HCT116 (cell line): ENCODE data around the gene FEV. TPM values are rescaled to one million over a fixed set of nuclear protein-coding genes. Genes with fewer than 3 reads are reported as not detected.
A peak's percentile ranks its signal among the peaks of the same experiment; 100 is the strongest.

Experiments
- ATAC-seq: fragments of 200-7000 bp; cut with Tn5 transposase; 2 replicates; pipeline ENCODE4 v1.9.1; 2020; ENCODE audit warnings: mild to moderate bottlenecking, moderate library complexity
- BruUV-seq: library from RNA; stranded (reverse); fragments of 400-500 nt; replicated peaks from 2 replicates; lab custom pipeline; 2021; lab: Mats Ljungman, UMichigan
- CTCF ChIA-PET: fragments of 300-600 bp; sonication (Branson Sonifier 250); formaldehyde crosslinking; loops from one replicate; lab custom pipeline; 2021; ENCODE audit warnings: antibody characterized with exemption; lab: Charles Lee
- POLR2A ChIA-PET: fragments of 300-600, 350-600 bp; sonication (Branson Sonifier 250); formaldehyde crosslinking; loops from one replicate; lab custom pipeline; 2021; ENCODE audit warnings: antibody characterized with exemption; lab: Charles Lee
- RAD21 ChIA-PET, 2 experiments: fragments of 300-600 bp; sonication (Branson Sonifier 250); formaldehyde crosslinking; loops; one replicate each; lab custom pipeline; 2023; ENCODE audit warnings: low total read pairs in 2 of 2; ENCODE audit not compliant: uncharacterized antibody in 2 of 2, unreplicated experiment in 2 of 2, low non-redundant PET in 1 of 2; lab: Charles Lee
- DNase-seq: peaks from one replicate; pipeline ENCODE4 v3.0.0-alpha.2; 2010; ENCODE audit warnings: low read depth, low spot score
- H2AFZ ChIP-seq: fragments of 200-600 bp; shearing (Covaris generic), sonication (generic); 2 replicates; pipeline ENCODE4 v1.6.1; 2017; ENCODE audit warnings: low read depth, mixed run types, mixed read lengths, antibody characterized with exemption, low read length; ENCODE audit not compliant: poor library complexity, severe bottlenecking
- H3K27ac ChIP-seq: 2 replicates; pipeline ENCODE4 v1.5.1; 2012; ENCODE audit warnings: low read depth, low read length
- H3K27me3 ChIP-seq: fragments of 200-600 bp; sonication (generic); 2 replicates; pipeline ENCODE4 v1.6.1; 2016; ENCODE audit warnings: mixed run types, low read length, mixed read lengths; ENCODE audit not compliant: insufficient read depth
- H3K36me3 ChIP-seq, 2 experiments: fragments of 200-500 bp in 1 of 2; fragments of 200-600 bp in 1 of 2; sonication (Bioruptor generic) in 1 of 2; sonication (generic) in 1 of 2; 2 replicates each; pipeline versions ENCODE4 v1.5.1 to v1.6.1; 2014 to 2016; ENCODE audit warnings: low read length in 2 of 2, inconsistent platforms in 1 of 2, mixed read lengths in 1 of 2, mixed run types in 1 of 2; ENCODE audit not compliant: insufficient read depth in 2 of 2, control insufficient read depth in 1 of 2
- H3K4me1 ChIP-seq, 2 experiments: fragments of 200-600 bp in 1 of 2; sonication (generic) in 1 of 2; 2 replicates each; pipeline versions ENCODE4 v1.5.1 to v1.6.1; 2012 to 2017; ENCODE audit warnings: low read length in 2 of 2, inconsistent platforms in 1 of 2, mild to moderate bottlenecking in 1 of 2, mixed read lengths in 1 of 2, mixed run types in 1 of 2, moderate library complexity in 1 of 2; ENCODE audit not compliant: insufficient read depth in 2 of 2, control insufficient read depth in 1 of 2
- H3K4me2 ChIP-seq: fragments of 200-600 bp; sonication (generic); 2 replicates; pipeline ENCODE4 v1.6.1; 2017; ENCODE audit warnings: mixed run types, low read length, mixed read lengths
- H3K4me3 ChIP-seq, 2 experiments: fragments of 200-600 bp in 1 of 2; sonication (generic) in 1 of 2; replicated peaks in 1 of 2; 2 replicates each; pipeline ENCODE4 v1.5.1; 2011 to 2016; ENCODE audit warnings: low read length in 2 of 2, control low read depth in 1 of 2, low read depth in 1 of 2, mild to moderate bottlenecking in 1 of 2, mixed read lengths in 1 of 2, mixed run types in 1 of 2
- H3K79me2 ChIP-seq: fragments of 200-600 bp; sonication (generic); 2 replicates; pipeline ENCODE4 v1.6.1; 2017; ENCODE audit warnings: mild to moderate bottlenecking, mixed run types, low read length, moderate library complexity, mixed read lengths; ENCODE audit not compliant: insufficient read depth
- H3K9ac ChIP-seq: fragments of 200-600 bp; sonication (generic); 2 replicates; pipeline ENCODE4 v1.6.1; 2016; ENCODE audit warnings: low read length, mixed read lengths
- H3K9me2 ChIP-seq: fragments of 200-600 bp; sonication (generic), shearing (Covaris generic); 2 replicates; pipeline ENCODE4 v1.6.1; 2017; ENCODE audit warnings: mixed run types, mild to moderate bottlenecking, moderate library complexity; ENCODE audit not compliant: insufficient read depth
- H3K9me3 ChIP-seq, 2 experiments: fragments of 200-500 bp in 1 of 2; fragments of 200-600 bp in 1 of 2; sonication (Bioruptor generic) in 1 of 2; sonication (generic) in 1 of 2; 2 replicates each; pipeline ENCODE4 v1.6.1; 2014 to 2017; ENCODE audit warnings: low read length in 2 of 2, mixed read lengths in 2 of 2, inconsistent platforms in 1 of 2, low read depth in 1 of 2, mild to moderate bottlenecking in 1 of 2, mixed run types in 1 of 2, moderate library complexity in 1 of 2; ENCODE audit not compliant: control insufficient read depth in 1 of 2, insufficient read depth in 1 of 2
- H4K20me1 ChIP-seq: fragments of 200-600 bp; sonication (generic), shearing (Covaris generic); 2 replicates; pipeline ENCODE4 v1.6.1; 2017; ENCODE audit warnings: mixed run types, mild to moderate bottlenecking, moderate library complexity; ENCODE audit not compliant: insufficient read depth
- ATF3 ChIP-seq: IDR thresholded peaks from 2 replicates; pipeline ENCODE4 v1.6.1; 2012
- CTCF ChIP-seq, 3 experiments: fragments of 200-600 bp in 1 of 3; sonication (generic) in 1 of 3; IDR thresholded peaks in 2 of 3; conservative IDR thresholded peaks in 1 of 3; 2 replicates each; pipeline ENCODE4 v1.5.1; 2012 to 2017; ENCODE audit warnings: low read depth in 2 of 3, low read length in 2 of 3, antibody characterized with exemption in 1 of 3, borderline replicate concordance in 1 of 3, control low read depth in 1 of 3, mild to moderate bottlenecking in 1 of 3, mixed read lengths in 1 of 3, mixed run types in 1 of 3, moderate library complexity in 1 of 3; ENCODE audit not compliant: insufficient read depth in 1 of 3
- POLR2A ChIP-seq: IDR thresholded peaks from 2 replicates; pipeline ENCODE4 v1.7.0; 2011; ENCODE audit warnings: borderline replicate concordance; ENCODE audit not compliant: insufficient read depth, insufficient read length; ENCODE audit errors: extremely low read depth
- ZNF274 ChIP-seq: fragments of 200-500 bp; sonication (Bioruptor generic); IDR thresholded peaks from 2 replicates; pipeline ENCODE4 v1.6.1; 2014; ENCODE audit warnings: mild to moderate bottlenecking, low read depth, low read length, inconsistent platforms
- intact Hi-C: fragments of 100-400 bp; cut with micrococcal nuclease; formaldehyde crosslinking; loops from 2 replicates; pipeline ENCODE4 v1.10.0; 2022
- total RNA-seq: library from RNA; stranded (reverse); gene quantifications from one replicate; pipeline ENCODE4 v1.2.1, GENCODE V29; 2021; ENCODE audit not compliant: unreplicated experiment

FEV gene
- total RNA-seq, 1 experiment from 2014 or later, result not detected

- Histone ChIP-seq H3K36me3 (no peaks in the 10 kb centered on the region), H3K9me3 (no peaks in the 10 kb centered on the region), H4K20me1 (no peaks in the 10 kb centered on the region), H3K79me2 (no peaks in the 10 kb centered on the region), H3K4me2 (no peak overlapping the region), H3K27ac (no peak overlapping the region), H3K4me1 (peaks cover 9 to 28% of the 10 kb centered on the region in 2 experiments; a peak in 3 of 4 replicates), H3K9ac (no peak overlapping the region), H3K9me2 (no peaks in the 10 kb centered on the region), H2AFZ (no peak overlapping the region), H3K4me3 (no peak overlapping the region), H3K27me3 (no peaks in the 10 kb centered on the region)
- TF ChIP-seq ATF3 (no peak), POLR2A (no peak)
- ChIA-PET CTCF (interaction anchor here (1.1 to 3.5 kb wide), 3 partner anchors 12 to 150 kb away, joined by 3 to 24 read pairs (median 7); no protein-coding TSS in a partner anchor), RAD21 (no interaction called here), POLR2A (no interaction called here)
- DNase-seq, result no peak
- intact Hi-C loops, result loop anchor here (2.0 kb wide), 1 partner anchor 127 kb away; no protein-coding TSS in a partner anchor
- BruUV-seq, result no TSS peak
- ATAC-seq, result no peak
These were observed 19.0 kb upstream of the FEV start for GRCh38 chr2:219003979-219004378.

GRCh38 chr2:219003267-219003634, 18.3 kb upstream of the FEV start:
- ChIA-PET POLR2A (no interaction called here), CTCF (interaction anchor here (0.8 to 3.5 kb wide), 9 partner anchors 11 to 151 kb away, joined by 3 to 42 read pairs (median 6); no protein-coding TSS in a partner anchor), RAD21 (no interaction called here)
- Histone ChIP-seq H3K36me3 (no peaks in the 10 kb centered on the region), H3K9me3 (no peaks in the 10 kb centered on the region), H3K27ac (peak overlapping the region; percentile 51; the same call in 1 of the 2 replicates), H3K4me3 (peak overlapping the region; percentile 56 to 68), H3K9ac (peak overlapping the region; percentile 64; the same call in 1 of the 2 replicates), H4K20me1 (no peaks in the 10 kb centered on the region), H3K4me1 (peaks cover 9 to 34% of the 10 kb centered on the region in 2 experiments; a peak in 3 of 4 replicates), H3K9me2 (no peaks in the 10 kb centered on the region), H3K27me3 (no peaks in the 10 kb centered on the region), H3K79me2 (no peaks in the 10 kb centered on the region), H3K4me2 (peak overlapping the region; percentile 96), H2AFZ (peak overlapping the region; percentile 65)
- DNase-seq, result no peak
- intact Hi-C loops, result loop anchor here (2.0 kb wide), 1 partner anchor 126 kb away; no protein-coding TSS in a partner anchor
- TF ChIP-seq CTCF (IDR thresholded peaks at IDR 0.05 in 2 of 3, conservative IDR thresholded peaks at IDR 0.05 in 1 of 3; ENCODE audit: borderline replicate concordance in 1 of 3, insufficient read depth in 1 of 3, low read depth in 2 of 3, low read length in 2 of 3) (peak in 1 of 3 experiments; percentile 64; a peak in 1 of 6 replicates), ZNF274 (no peak)
- no TSS peak for BruUV-seq
- peak; percentile 6; the same call in 1 of the 2 replicates for ATAC-seq
